ENCODE measurements around the gene PDIA5. TPM values are rescaled to one million over a fixed set of nuclear protein-coding genes. Genes with fewer than 3 reads are reported as not detected.
A peak's percentile ranks its signal among the peaks of the same experiment; 100 is the strongest.

PDIA5 gene
- total and polyA plus RNA-seq, 7 donors, result 4.2 to 23.0 (median 13.9) TPM

GRCh38 chr3:123094516-123095313 is 27.9 kb downstream of the PDIA5 start:
- DNase-seq, result no peak
- Histone ChIP-seq H3K9me3 (no peaks in the 10 kb centered on the region), H3K27ac (peak overlapping the region in 1 of 4 donors; percentile 80), H3K4me3 (no peak overlapping the region), H3K27me3 (no peaks in the 10 kb centered on the region), H3K4me1 (peaks cover 0 to 60% (median 54%) of the 10 kb centered on the region in 4 donors), H3K36me3 (peaks cover 0 to 9% (median 1%) of the 10 kb centered on the region in 4 donors)
- no peak for TF ChIP-seq POLR2A (IDR thresholded peaks at IDR 0.05)
- 88 to 91% methylated on average over 15 of the region's 15 CpGs for WGBS, 2 donors
- intact Hi-C loops (cut with DNase I), result loop anchor here (5.0 kb wide), 2 partner anchors 108 to 122 kb away; partner anchors contain the start of gene SEC22A

GRCh38 chr3:123096126-123096525 is 29.3 kb downstream of the PDIA5 start:
- no peak for DNase-seq
- Histone ChIP-seq H3K27ac (peak overlapping the region; percentile 48 to 80 (median 74)), H3K9me3 (no peaks in the 10 kb centered on the region), H3K36me3 (peaks cover 0 to 9% (median 1%) of the 10 kb centered on the region in 4 donors), H3K4me1 (peaks cover 0 to 53% (median 44%) of the 10 kb centered on the region in 4 donors), H3K4me3 (no peak overlapping the region), H3K27me3 (no peaks in the 10 kb centered on the region)
- whole genome bisulfite sequencing, 2 donors, result 96 to 97% methylated on average over 9 of the region's 9 CpGs
- no peak for TF ChIP-seq POLR2A (IDR thresholded peaks at IDR 0.05)
- no peak for TF ChIP-seq EP300 (IDR thresholded peaks at IDR 0.05)
- no peak for TF ChIP-seq POLR2AphosphoS5 (IDR thresholded peaks at IDR 0.05)
- TF ChIP-seq CTCF (IDR thresholded peaks at IDR 0.05), result no peak
- intact Hi-C loops (cut with DNase I), result loop anchor here (5.0 kb wide), 2 partner anchors 106 to 124 kb away; partner anchors contain the start of gene SEC22A

GRCh38 chr3:123096731-123097130 is 29.9 kb downstream of the PDIA5 start:
- intact Hi-C loops (cut with DNase I), result loop anchor here (5.0 kb wide), 2 partner anchors 106 to 124 kb away; partner anchors contain the start of gene SEC22A
- Histone ChIP-seq H3K4me3 (no peak overlapping the region), H3K36me3 (peaks cover 0 to 9% (median under 1%) of the 10 kb centered on the region in 4 donors), H3K27me3 (no peaks in the 10 kb centered on the region), H3K4me1 (peaks cover 0 to 53% (median 44%) of the 10 kb centered on the region in 4 donors), H3K27ac (peak overlapping the region; percentile 48 to 80 (median 74)), H3K9me3 (no peaks in the 10 kb centered on the region)
- peak; percentile 94 for DNase-seq
- TF ChIP-seq POLR2AphosphoS5 (IDR thresholded peaks at IDR 0.05) (peak; percentile 14 to 63 (median 49)), CTCF (IDR thresholded peaks at IDR 0.05) (no peak)
- 73 to 82% methylated on average over 11 of the region's 11 CpGs for WGBS, 2 donors

- Histone ChIP-seq H3K9me3 (no peaks in the 10 kb centered on the region), H3K4me3 (no peak overlapping the region), H3K36me3 (peaks cover 5 to 12% (median 6%) of the 10 kb centered on the region in 4 donors), H3K27me3 (no peaks in the 10 kb centered on the region), H3K27ac (peak overlapping the region in 3 of 4 donors; percentile 72 to 80 (median 77)), H3K4me1 (peaks cover 0 to 53% (median 44%) of the 10 kb centered on the region in 4 donors)
- no peak for DNase-seq
- intact Hi-C loops (cut with DNase I), result loop anchor here (5.0 kb wide), 2 partner anchors 104 to 126 kb away; partner anchors contain the start of gene SEC22A
- no peak for TF ChIP-seq CTCF (IDR thresholded peaks at IDR 0.05)
- no peak for TF ChIP-seq POLR2AphosphoS5 (IDR thresholded peaks at IDR 0.05)
- TF ChIP-seq POLR2A (IDR thresholded peaks at IDR 0.05), result no peak
- no peak for TF ChIP-seq EP300 (IDR thresholded peaks at IDR 0.05)
- WGBS, 2 donors, result 70 to 83% methylated on average over 6 of the region's 6 CpGs
Observed at GRCh38 chr3:123098426-123099330, 31.9 kb downstream of the PDIA5 start.

Data from sigmoid colon (tissue), 7 donors.